Measurements from ENCODE around the gene CX3CL1. TPM values are rescaled to one million over a fixed set of nuclear protein-coding genes. Genes with fewer than 3 reads are reported as not detected.
A peak's percentile ranks its signal among the peaks of the same experiment; 100 is the strongest.

CX3CL1 gene
- total RNA-seq, 4 donors from 2014 or later = 1.0 to 31.2 (median 7.1) TPM

DNA sequence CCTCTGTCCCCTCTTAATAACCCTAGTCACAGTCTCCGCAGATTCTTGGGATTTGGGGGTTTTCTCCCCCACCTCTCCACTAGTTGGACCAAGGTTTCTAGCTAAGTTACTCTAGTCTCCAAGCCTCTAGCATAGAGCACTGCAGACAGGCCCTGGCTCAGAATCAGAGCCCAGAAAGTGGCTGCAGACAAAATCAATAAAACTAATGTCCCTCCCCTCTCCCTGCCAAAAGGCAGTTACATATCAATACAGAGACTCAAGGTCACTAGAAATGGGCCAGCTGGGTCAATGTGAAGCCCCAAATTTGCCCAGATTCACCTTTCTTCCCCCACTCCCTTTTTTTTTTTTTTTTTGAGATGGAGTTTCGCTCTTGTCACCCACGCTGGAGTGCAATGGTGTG lies 8.1 kb upstream of the CX3CL1 start:
- Histone ChIP-seq H3K4me3 (no peak overlapping the region), H3K27me3 (no peaks in the 10 kb centered on the region), H3K27ac (no peak overlapping the region), H3K36me3 (no peaks in the 10 kb centered on the region), H3K4me1 (no peaks in the 10 kb centered on the region), H3K9me3 (no peaks in the 10 kb centered on the region)
- TF ChIP-seq, protein P1, sequence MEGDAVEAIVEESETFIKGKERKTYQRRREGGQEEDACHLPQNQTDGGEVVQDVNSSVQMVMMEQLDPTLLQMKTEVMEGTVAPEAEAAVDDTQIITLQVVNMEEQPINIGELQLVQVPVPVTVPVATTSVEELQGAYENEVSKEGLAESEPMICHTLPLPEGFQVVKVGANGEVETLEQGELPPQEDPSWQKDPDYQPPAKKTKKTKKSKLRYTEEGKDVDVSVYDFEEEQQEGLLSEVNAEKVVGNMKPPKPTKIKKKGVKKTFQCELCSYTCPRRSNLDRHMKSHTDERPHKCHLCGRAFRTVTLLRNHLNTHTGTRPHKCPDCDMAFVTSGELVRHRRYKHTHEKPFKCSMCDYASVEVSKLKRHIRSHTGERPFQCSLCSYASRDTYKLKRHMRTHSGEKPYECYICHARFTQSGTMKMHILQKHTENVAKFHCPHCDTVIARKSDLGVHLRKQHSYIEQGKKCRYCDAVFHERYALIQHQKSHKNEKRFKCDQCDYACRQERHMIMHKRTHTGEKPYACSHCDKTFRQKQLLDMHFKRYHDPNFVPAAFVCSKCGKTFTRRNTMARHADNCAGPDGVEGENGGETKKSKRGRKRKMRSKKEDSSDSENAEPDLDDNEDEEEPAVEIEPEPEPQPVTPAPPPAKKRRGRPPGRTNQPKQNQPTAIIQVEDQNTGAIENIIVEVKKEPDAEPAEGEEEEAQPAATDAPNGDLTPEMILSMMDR (IDR thresholded peaks at IDR 0.05) = no peak
- TF ChIP-seq POLR2A (IDR thresholded peaks at IDR 0.05) = no peak
- intact Hi-C loops (cut with DNase I; ENCODE audit: low total_unique reads) = no loop called here
- no peak for DNase-seq

DNA sequence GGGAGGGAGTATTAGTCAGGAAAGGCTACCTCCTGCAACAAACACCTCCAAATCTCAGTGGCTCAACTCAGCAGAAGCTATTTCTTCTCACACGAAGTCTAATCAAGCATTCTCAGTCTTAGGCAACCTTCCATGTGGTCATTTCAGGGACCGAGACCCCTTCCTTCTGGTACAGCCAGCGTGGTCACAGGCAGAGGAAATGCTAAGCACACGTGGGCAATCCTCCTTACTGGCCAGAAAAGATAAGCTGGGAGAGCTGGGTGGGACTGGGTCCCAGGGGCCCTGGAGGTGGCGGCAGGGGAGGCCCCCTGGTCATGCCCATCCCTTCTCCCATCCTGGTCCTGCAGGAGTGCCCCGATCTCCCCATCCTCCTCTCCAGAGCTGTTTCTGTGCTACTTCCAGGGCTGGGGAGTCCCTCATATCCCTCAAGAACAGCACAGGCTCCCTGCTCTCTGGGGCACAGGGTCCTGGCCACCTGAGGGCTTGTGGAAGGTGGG lies 5.7 kb upstream of the CX3CL1 start:
- no peak for TF ChIP-seq POLR2A (IDR thresholded peaks at IDR 0.05)
- TF ChIP-seq, protein P1 (IDR thresholded peaks at IDR 0.05) = no peak
- DNase-seq = no peak
- no peaks in the 10 kb centered on the region for H3K27me3 ChIP-seq
- no peak overlapping the region for H3K4me3 ChIP-seq
- H3K36me3 ChIP-seq = no peaks in the 10 kb centered on the region
- H3K9me3 ChIP-seq = no peaks in the 10 kb centered on the region
- no peaks in the 10 kb centered on the region for H3K4me1 ChIP-seq
- intact Hi-C loops (cut with DNase I; ENCODE audit: low total_unique reads) = no loop called here
- H3K27ac ChIP-seq = no peak overlapping the region

GRCh38 chr16:57367116-57367752 lies 5.1 kb upstream of the CX3CL1 start:
- intact Hi-C loops (cut with DNase I; ENCODE audit: low total_unique reads) = no loop called here
- no peak for DNase-seq
- Histone ChIP-seq H3K4me1 (no peaks in the 10 kb centered on the region), H3K27ac (no peak overlapping the region), H3K36me3 (no peaks in the 10 kb centered on the region), H3K4me3 (no peak overlapping the region), H3K9me3 (no peaks in the 10 kb centered on the region), H3K27me3 (no peaks in the 10 kb centered on the region)
- no peak for TF ChIP-seq POLR2A (IDR thresholded peaks at IDR 0.05)
- TF ChIP-seq, protein P1 (IDR thresholded peaks at IDR 0.05) = no peak

- intact Hi-C loops (cut with DNase I; ENCODE audit: low total_unique reads) = no loop called here
- H3K27ac ChIP-seq = peak overlapping the region; percentile 71 to 81
- H3K36me3 ChIP-seq = no peaks in the 10 kb centered on the region
- H3K27me3 ChIP-seq = no peaks in the 10 kb centered on the region
- no peak for DNase-seq
- TF ChIP-seq, protein P1 (IDR thresholded peaks at IDR 0.05) = no peak
- no peak for TF ChIP-seq POLR2A (IDR thresholded peaks at IDR 0.05)
- peak overlapping the region; percentile 37 to 38 for H3K4me3 ChIP-seq
- no peaks in the 10 kb centered on the region for H3K9me3 ChIP-seq
- H3K4me1 ChIP-seq = peaks cover 0 to 9% of the 10 kb centered on the region in 2 donors
Observed at GRCh38 chr16:57371494-57372371, 557 bp upstream of the CX3CL1 start.

All from uterus (tissue), 4 donors.